Measurements from ENCODE around the gene KRTAP10-5. TPM values are rescaled to one million over a fixed set of nuclear protein-coding genes. Genes with fewer than 3 reads are reported as not detected.

The KRTAP10-5 gene
- total RNA-seq, 1 experiment from 2014 or later: not detected

DNA sequence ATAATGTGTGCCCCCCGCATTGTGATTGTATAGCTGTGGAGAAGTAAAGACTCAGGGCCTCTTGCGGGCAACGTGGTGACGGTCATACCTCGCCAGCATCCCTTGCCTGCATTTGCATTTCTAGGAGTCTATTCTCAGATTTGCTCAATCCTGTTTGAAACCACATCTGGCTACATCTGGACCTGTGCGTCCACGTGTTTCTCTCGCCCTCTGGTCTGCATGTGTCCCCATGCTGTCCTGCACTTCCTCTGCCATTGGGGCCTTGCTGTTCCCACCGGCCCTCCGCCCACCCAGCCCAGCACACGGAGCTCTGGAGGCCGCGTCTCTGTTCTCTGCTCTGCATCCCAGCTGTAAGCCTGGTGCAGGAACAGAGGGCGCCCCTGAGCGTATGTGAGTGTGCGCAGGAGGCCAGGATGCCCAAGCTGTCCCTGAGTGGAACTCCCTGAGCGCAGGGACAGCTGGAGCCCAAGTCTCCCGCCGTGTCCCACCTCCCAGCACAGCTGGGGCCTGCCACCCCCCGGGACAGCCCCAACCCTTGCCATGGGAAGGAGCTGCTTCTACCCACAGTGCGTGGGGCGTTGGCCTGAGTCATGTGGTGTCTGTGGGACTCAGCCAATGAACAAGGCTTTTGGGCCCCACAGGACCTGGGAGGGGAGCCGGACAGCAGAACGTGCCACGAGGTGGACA, 30.7 kb downstream of the KRTAP10-5 start:
- DNase-seq (ENCODE audit: low read depth, low spot score) (no peak), ATAC-seq (no peak)
- no TSS peak for BruUV-seq (replicated peaks)
- in situ Hi-C loops (cut with HindIII; ENCODE audit: low pct_unique_long_range_greater_than_20kb, low sequenced_read_pairs) (no loop called here), intact Hi-C loops (cut with micrococcal nuclease; ENCODE audit: unreplicated experiment) (no loop called here)
- H3K9me3 ChIP-seq (ENCODE audit: control insufficient read depth, insufficient read depth, low read depth, low read length): no peaks in the 10 kb centered on the region
- no peaks in the 10 kb centered on the region for H3K36me3 ChIP-seq (ENCODE audit: control insufficient read depth, insufficient read depth, low read length)
- no peak for TF ChIP-seq TCF7L2 (IDR thresholded peaks at IDR 0.05; ENCODE audit: low read depth, low read length)
- no peak for TF ChIP-seq SIN3A (IDR thresholded peaks at IDR 0.05; ENCODE audit: borderline replicate concordance, insufficient read depth, low read depth, low read length)
- TF ChIP-seq, protein P1, sequence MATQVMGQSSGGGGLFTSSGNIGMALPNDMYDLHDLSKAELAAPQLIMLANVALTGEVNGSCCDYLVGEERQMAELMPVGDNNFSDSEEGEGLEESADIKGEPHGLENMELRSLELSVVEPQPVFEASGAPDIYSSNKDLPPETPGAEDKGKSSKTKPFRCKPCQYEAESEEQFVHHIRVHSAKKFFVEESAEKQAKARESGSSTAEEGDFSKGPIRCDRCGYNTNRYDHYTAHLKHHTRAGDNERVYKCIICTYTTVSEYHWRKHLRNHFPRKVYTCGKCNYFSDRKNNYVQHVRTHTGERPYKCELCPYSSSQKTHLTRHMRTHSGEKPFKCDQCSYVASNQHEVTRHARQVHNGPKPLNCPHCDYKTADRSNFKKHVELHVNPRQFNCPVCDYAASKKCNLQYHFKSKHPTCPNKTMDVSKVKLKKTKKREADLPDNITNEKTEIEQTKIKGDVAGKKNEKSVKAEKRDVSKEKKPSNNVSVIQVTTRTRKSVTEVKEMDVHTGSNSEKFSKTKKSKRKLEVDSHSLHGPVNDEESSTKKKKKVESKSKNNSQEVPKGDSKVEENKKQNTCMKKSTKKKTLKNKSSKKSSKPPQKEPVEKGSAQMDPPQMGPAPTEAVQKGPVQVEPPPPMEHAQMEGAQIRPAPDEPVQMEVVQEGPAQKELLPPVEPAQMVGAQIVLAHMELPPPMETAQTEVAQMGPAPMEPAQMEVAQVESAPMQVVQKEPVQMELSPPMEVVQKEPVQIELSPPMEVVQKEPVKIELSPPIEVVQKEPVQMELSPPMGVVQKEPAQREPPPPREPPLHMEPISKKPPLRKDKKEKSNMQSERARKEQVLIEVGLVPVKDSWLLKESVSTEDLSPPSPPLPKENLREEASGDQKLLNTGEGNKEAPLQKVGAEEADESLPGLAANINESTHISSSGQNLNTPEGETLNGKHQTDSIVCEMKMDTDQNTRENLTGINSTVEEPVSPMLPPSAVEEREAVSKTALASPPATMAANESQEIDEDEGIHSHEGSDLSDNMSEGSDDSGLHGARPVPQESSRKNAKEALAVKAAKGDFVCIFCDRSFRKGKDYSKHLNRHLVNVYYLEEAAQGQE (IDR thresholded peaks at IDR 0.05; ENCODE audit: insufficient read depth in 1 of 2, low read depth in 2 of 2, low read length in 1 of 2): no peak
- TF ChIP-seq, protein P2, sequence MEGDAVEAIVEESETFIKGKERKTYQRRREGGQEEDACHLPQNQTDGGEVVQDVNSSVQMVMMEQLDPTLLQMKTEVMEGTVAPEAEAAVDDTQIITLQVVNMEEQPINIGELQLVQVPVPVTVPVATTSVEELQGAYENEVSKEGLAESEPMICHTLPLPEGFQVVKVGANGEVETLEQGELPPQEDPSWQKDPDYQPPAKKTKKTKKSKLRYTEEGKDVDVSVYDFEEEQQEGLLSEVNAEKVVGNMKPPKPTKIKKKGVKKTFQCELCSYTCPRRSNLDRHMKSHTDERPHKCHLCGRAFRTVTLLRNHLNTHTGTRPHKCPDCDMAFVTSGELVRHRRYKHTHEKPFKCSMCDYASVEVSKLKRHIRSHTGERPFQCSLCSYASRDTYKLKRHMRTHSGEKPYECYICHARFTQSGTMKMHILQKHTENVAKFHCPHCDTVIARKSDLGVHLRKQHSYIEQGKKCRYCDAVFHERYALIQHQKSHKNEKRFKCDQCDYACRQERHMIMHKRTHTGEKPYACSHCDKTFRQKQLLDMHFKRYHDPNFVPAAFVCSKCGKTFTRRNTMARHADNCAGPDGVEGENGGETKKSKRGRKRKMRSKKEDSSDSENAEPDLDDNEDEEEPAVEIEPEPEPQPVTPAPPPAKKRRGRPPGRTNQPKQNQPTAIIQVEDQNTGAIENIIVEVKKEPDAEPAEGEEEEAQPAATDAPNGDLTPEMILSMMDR (IDR thresholded peaks at IDR 0.05): no peak
- TF ChIP-seq POLR2AphosphoS5 (IDR thresholded peaks at IDR 0.05; ENCODE audit: low read depth, low read length): no peak
- no peak overlapping the region for H3K4me3 ChIP-seq (ENCODE audit: low read depth in 2 of 2, low read length in 2 of 2)
- H3K4me1 ChIP-seq (ENCODE audit: control insufficient read depth, insufficient read depth, low read length): no peaks in the 10 kb centered on the region
- H3K27me3 ChIP-seq (ENCODE audit: control insufficient read depth, insufficient read depth, low read length): no peaks in the 10 kb centered on the region
- H3K27ac ChIP-seq (ENCODE audit: low read length): no peak overlapping the region
- ChIA-PET CTCF (interaction anchor here (0.5 kb wide), 1 partner anchor 31 kb away, joined by 3 read pairs; the partner anchor contains the start of gene KRTAP10-5), POLR2A (no interaction called here)

DNA sequence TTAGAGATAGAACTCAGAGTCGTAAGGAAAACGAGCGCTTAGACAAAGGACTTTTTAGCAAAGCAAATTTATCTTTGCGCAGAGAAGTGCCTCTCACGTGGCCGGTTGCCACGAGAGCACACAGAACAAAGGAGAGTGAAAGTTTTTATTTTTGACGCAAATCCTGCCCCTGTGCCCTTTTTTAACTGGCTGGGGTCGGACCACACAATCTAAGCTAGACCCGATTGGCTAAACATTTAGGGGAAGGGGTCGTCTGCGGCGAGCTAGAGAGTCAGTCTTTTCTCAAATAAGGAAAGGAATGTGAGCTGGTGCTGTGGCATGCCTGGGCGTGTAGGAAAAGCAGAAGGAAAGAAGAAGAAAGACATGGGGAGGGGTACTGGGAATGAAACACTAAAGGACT, 31.5 kb downstream of the KRTAP10-5 start:
- Histone ChIP-seq H3K27ac (ENCODE audit: low read length) (no peak overlapping the region), H3K36me3 (ENCODE audit: control insufficient read depth, insufficient read depth, low read length) (no peaks in the 10 kb centered on the region), H3K4me3 (ENCODE audit: low read depth in 2 of 2, low read length in 2 of 2) (no peak overlapping the region), H3K27me3 (ENCODE audit: control insufficient read depth, insufficient read depth, low read length) (no peaks in the 10 kb centered on the region), H3K4me1 (ENCODE audit: control insufficient read depth, insufficient read depth, low read length) (no peaks in the 10 kb centered on the region), H3K9me3 (ENCODE audit: control insufficient read depth, insufficient read depth, low read depth, low read length) (no peaks in the 10 kb centered on the region)
- in situ Hi-C loops (cut with HindIII; ENCODE audit: low pct_unique_long_range_greater_than_20kb, low sequenced_read_pairs): no loop called here
- POLR2A ChIA-PET: no interaction called here
- CTCF ChIA-PET: no interaction called here
- ATAC-seq (no peak), DNase-seq (ENCODE audit: low read depth, low spot score) (no peak)
- BruUV-seq (replicated peaks): no TSS peak
- intact Hi-C loops (cut with micrococcal nuclease; ENCODE audit: unreplicated experiment): no loop called here
- TF ChIP-seq, protein P1 (IDR thresholded peaks at IDR 0.05; ENCODE audit: insufficient read depth in 1 of 2, low read depth in 2 of 2, low read length in 1 of 2): no peak
- TF ChIP-seq SIN3A (IDR thresholded peaks at IDR 0.05; ENCODE audit: borderline replicate concordance, insufficient read depth, low read depth, low read length) (no peak), POLR2AphosphoS5 (IDR thresholded peaks at IDR 0.05; ENCODE audit: low read depth, low read length) (no peak), TCF7L2 (IDR thresholded peaks at IDR 0.05; ENCODE audit: low read depth, low read length) (no peak)
- TF ChIP-seq, protein P2 (IDR thresholded peaks at IDR 0.05): no peak
